Mucosa of gallbladder (tissue), 1 donor: ENCODE results near the gene EEF1G. TPM values are rescaled to one million over a fixed set of nuclear protein-coding genes. Genes with fewer than 3 reads are reported as not detected.
A peak's percentile ranks its signal among the peaks of the same experiment; 100 is the strongest.

Experiments
- DNase-seq: peaks from one replicate; pipeline ENCODE4 v3.0.0-alpha.2; 2020; ENCODE audit warnings: low spot score
- total RNA-seq: library from RNA; stranded (reverse); gene quantifications from one replicate; pipeline ENCODE4 v1.2.1, GENCODE V29; 2021
- donor health status: DM: no; HTN: no; CAD: no.

The EEF1G gene
- total RNA-seq, 1 donor from 2014 or later: 1,062 TPM

- DNase-seq: peak; percentile 49
These were observed 32.6 kb downstream of the EEF1G start for GRCh38 chr11:62540804-62541701.

GRCh38 chr11:62539238-62539925 lies 34.3 kb downstream of the EEF1G start:
- DNase-seq: peak; percentile 67

GRCh38 chr11:62538470-62539237 lies 35.0 kb downstream of the EEF1G start:
- DNase-seq: no peak

- DNase-seq: no peak
These were observed 37.3 kb downstream of the EEF1G start for GRCh38 chr11:62536301-62536957.

GRCh38 chr11:62535802-62536201 lies 37.9 kb downstream of the EEF1G start:
- no peak for DNase-seq

- no peak for DNase-seq
These were observed 38.7 kb downstream of the EEF1G start for GRCh38 chr11:62534779-62535545.

- no peak for DNase-seq
These were observed 41.6 kb downstream of the EEF1G start for GRCh38 chr11:62532096-62532495.

GRCh38 chr11:62516736-62517371 lies 56.8 kb downstream of the EEF1G start:
- DNase-seq: no peak

- DNase-seq: no peak
These were observed 59.5 kb downstream of the EEF1G start for GRCh38 chr11:62514151-62514550.

GRCh38 chr11:62513626-62514025 lies 60.1 kb downstream of the EEF1G start:
- DNase-seq: no peak

GRCh38 chr11:62512961-62513360 lies 60.7 kb downstream of the EEF1G start:
- no peak for DNase-seq

Other genes starting within 250 kb of the EEF1G start
- gene ASRGL1, start 236.4 kb downstream of the EEF1G start, total RNA-seq: 110 TPM
- 2.7 TPM for gene SCGB1A1, start 154.9 kb downstream of the EEF1G start, total RNA-seq
- gene AHNAK, start 27.1 kb downstream of the EEF1G start, total RNA-seq: 549 TPM
- gene TUT1, start 17.6 kb upstream of the EEF1G start, total RNA-seq: 26.2 TPM
- gene MTA2, start 28.0 kb upstream of the EEF1G start, total RNA-seq: 87.6 TPM
- 66.1 TPM for gene EML3, start 38.9 kb upstream of the EEF1G start, total RNA-seq
- 9.9 TPM for gene ROM1, start 39.4 kb upstream of the EEF1G start, total RNA-seq
- gene B3GAT3, start 48.1 kb upstream of the EEF1G start, total RNA-seq: 60.7 TPM
- gene GANAB, start 72.7 kb upstream of the EEF1G start, total RNA-seq: 266 TPM
- 23.7 TPM for gene INTS5, start 79.4 kb upstream of the EEF1G start, total RNA-seq
- 50.8 TPM for gene C11orf98, start 91.3 kb upstream of the EEF1G start, total RNA-seq
- gene CSKMT, start 91.4 kb upstream of the EEF1G start, total RNA-seq: 10.6 TPM
- gene UQCC3, start 97.8 kb upstream of the EEF1G start, total RNA-seq: 11.1 TPM
- 7.7 TPM for gene LBHD1, start 98.4 kb upstream of the EEF1G start, total RNA-seq
- 86.9 TPM for gene UBXN1, start 105.2 kb upstream of the EEF1G start, total RNA-seq
- gene LRRN4CL, start 115.6 kb upstream of the EEF1G start, total RNA-seq: 4.3 TPM
- 108 TPM for gene BSCL2, start 133.5 kb upstream of the EEF1G start, total RNA-seq
- gene GNG3, start 133.8 kb upstream of the EEF1G start, total RNA-seq: 0.40 TPM
- gene HNRNPUL2, start 153.6 kb upstream of the EEF1G start, total RNA-seq: 51.9 TPM
- gene TTC9C, start 154.6 kb upstream of the EEF1G start, total RNA-seq: 38.9 TPM
- 21.4 TPM for gene ZBTB3, start 180.3 kb upstream of the EEF1G start, total RNA-seq
- 53.5 TPM for gene POLR2G, start 187.7 kb upstream of the EEF1G start, total RNA-seq
- 24.0 TPM for gene TAF6L, start 197.5 kb upstream of the EEF1G start, total RNA-seq
- 67.8 TPM for gene TMEM179B, start 213.5 kb upstream of the EEF1G start, total RNA-seq
- 19.9 TPM for gene TMEM223, start 218.1 kb upstream of the EEF1G start, total RNA-seq
- gene NXF1, start 231.5 kb upstream of the EEF1G start, total RNA-seq: 85.7 TPM